Kidney epithelial cell (primary cell): ENCODE measurements around the gene ANXA8. TPM values are rescaled to one million over a fixed set of nuclear protein-coding genes. Genes with fewer than 3 reads are reported as not detected.

Experiments used
- DNase-seq: peaks from one replicate; pipeline ENCODE4 v3.0.0-alpha.2; 2010; ENCODE audit warnings: low read depth
- H3K27me3 ChIP-seq: 2 replicates; pipeline ENCODE4 v1.6.0; 2011; ENCODE audit warnings: low read length; ENCODE audit not compliant: control insufficient read depth, insufficient read depth
- H3K36me3 ChIP-seq: 2 replicates; pipeline ENCODE4 v1.5.1; 2011; ENCODE audit warnings: low read length; ENCODE audit not compliant: control insufficient read depth, insufficient read depth
- H3K4me3 ChIP-seq: 2 replicates; pipeline ENCODE4 v1.5.1; 2011; ENCODE audit warnings: low read depth, mild to moderate bottlenecking, control low read depth, low read length
- total RNA-seq: library from RNA; depleted of rRNA; stranded (reverse); fragments of >200 nt; gene quantifications from 2 replicates; pipeline ENCODE4 v1.2.3, GENCODE V29; 2015
- TF ChIP-seq, protein P1 (sequence below): IDR thresholded peaks from 2 replicates; pipeline ENCODE4 v1.5.1; 2011; ENCODE audit warnings: mild to moderate bottlenecking, moderate library complexity, low read length, control low read depth, inconsistent platforms; ENCODE audit not compliant: insufficient read depth, poor library complexity, severe bottlenecking

Gene ANXA8
- total RNA-seq, 1 donor from 2014 or later = 4.6 TPM

- DNase-seq = no peak
- Histone ChIP-seq H3K36me3 (no peaks in the 10 kb centered on the region), H3K27me3 (no peaks in the 10 kb centered on the region), H3K4me3 (no peak overlapping the region)
- TF ChIP-seq, protein P1, sequence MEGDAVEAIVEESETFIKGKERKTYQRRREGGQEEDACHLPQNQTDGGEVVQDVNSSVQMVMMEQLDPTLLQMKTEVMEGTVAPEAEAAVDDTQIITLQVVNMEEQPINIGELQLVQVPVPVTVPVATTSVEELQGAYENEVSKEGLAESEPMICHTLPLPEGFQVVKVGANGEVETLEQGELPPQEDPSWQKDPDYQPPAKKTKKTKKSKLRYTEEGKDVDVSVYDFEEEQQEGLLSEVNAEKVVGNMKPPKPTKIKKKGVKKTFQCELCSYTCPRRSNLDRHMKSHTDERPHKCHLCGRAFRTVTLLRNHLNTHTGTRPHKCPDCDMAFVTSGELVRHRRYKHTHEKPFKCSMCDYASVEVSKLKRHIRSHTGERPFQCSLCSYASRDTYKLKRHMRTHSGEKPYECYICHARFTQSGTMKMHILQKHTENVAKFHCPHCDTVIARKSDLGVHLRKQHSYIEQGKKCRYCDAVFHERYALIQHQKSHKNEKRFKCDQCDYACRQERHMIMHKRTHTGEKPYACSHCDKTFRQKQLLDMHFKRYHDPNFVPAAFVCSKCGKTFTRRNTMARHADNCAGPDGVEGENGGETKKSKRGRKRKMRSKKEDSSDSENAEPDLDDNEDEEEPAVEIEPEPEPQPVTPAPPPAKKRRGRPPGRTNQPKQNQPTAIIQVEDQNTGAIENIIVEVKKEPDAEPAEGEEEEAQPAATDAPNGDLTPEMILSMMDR = no peak
These were observed 60.4 kb downstream of the ANXA8 start for GRCh38 chr10:47423476-47423875.

DNA sequence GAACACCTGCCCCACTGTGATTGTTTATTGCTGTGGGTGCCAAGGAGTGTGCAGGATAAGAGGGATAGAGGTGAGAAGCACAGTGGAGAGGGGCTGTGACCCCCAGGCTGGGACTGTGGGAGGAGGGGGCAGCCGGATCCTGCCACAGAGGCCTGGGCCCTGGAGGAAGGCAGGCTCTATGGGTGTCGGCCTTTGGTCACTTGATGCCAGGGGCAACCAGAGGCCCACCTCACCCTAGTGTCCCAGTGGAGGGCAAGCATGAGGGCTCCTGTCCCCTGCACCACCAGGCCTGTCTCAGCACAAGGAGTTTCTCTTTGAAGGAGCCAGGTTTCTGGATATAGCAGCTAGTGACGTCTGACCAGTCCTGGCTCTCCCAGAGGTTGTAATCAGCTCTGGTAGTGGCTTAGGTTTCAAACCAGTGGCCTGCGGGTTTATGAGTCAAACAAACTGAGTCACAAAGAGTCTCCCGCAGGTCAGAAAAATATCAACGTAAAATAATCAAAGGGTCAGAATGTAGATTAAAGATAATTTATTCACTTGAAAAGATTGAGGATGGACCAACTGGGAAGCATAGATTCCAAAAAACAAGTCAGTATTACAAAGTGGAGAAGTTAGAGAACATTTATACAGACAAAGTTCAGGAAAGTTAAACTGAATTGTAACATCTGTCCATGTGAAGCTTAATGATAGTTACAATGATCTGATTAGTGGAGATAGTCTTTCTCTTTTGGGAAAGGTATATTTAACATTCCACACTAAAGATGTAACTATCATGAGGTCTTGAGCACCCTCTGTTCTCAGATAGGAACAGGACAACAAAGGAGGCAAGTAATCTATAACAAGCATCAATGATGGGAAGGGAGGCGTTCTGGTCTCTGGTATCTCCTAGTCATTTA lies 62.6 kb downstream of the ANXA8 start:
- TF ChIP-seq, protein P1 = no peak
- Histone ChIP-seq H3K4me3 (no peak overlapping the region), H3K36me3 (no peaks in the 10 kb centered on the region), H3K27me3 (no peaks in the 10 kb centered on the region)
- DNase-seq = no peak

DNA sequence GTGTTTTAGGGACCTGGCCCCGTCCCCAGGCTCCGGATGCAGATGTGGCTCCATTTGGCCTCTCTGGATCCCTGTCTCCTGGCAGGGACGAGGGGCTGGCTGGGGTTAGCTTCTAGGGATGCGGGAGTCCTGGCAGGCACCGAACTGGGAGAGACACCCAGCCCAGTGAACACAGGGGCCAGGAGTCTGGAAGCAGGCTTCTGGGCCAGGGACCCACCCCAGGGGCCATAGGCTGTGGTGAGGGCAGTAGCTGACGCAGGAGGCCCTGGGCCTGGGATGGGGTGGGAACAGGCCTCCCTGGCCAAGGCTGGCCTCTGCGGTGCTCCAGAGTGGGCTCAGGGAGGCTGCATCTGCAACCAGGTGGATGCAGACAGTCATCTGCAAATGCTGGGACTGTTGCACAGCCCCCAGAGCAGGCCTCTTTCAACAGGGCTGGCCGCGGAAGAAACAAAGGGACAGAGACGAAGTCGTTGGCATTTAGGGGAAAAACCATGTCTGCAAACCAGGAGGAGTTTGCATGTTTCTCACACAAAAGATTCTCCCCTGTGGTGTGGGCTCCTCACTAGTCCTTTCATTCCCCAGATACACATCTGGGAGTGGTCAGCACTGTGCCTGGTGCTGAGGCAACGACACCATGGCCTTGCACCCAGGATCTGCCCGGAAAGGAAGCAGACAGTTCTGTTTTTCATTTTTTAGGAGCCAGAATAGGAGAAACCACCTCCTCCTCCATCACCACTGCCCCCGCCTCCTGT lies 63.4 kb downstream of the ANXA8 start:
- DNase-seq = no peak
- no peaks in the 10 kb centered on the region for H3K36me3 ChIP-seq
- no peaks in the 10 kb centered on the region for H3K27me3 ChIP-seq
- TF ChIP-seq, protein P1 = no peak
- H3K4me3 ChIP-seq = no peak overlapping the region

DNA sequence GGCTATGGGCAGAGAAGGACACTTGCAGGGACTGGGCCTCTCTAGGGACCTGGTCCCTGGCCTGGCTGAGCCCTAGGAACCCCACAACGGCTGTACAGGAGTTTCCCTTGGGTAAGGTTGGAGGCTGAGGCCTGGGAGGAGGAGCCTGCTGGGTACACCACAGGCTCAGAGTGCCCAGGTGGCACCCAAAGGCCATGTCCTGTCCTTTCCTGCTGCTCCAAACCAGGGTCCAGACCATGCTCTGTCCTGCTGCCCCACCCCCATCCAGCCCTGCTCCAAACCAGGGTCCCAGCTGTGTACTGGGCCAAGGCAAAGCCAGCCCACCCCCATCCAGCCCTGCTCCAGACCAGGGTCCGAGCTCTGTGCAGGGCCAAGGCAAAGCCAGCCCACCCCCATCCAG lies 64.5 kb downstream of the ANXA8 start:
- Histone ChIP-seq H3K36me3 (no peaks in the 10 kb centered on the region), H3K27me3 (no peaks in the 10 kb centered on the region), H3K4me3 (no peak overlapping the region)
- TF ChIP-seq, protein P1 = no peak
- no peak for DNase-seq

DNA sequence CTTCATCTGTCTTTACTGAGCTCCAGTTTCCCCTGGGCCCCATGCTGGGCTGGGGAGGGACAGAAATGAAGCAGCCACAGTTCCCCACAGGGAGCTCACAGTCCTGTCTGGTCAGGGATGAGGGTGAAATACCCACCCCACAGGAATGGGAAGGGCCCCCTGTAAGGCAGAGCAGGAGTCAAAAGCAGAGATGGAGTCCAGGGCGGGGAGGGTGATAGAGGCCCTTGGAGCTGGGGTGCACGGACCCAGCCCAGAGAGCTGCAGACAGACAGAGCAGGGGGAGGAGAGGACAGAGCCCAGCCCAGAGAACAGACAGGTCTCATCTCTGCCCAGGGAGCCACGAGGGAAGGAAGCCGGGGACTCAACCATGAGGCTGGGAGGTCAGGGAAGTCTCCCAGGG lies 64.9 kb downstream of the ANXA8 start:
- DNase-seq = no peak
- Histone ChIP-seq H3K27me3 (no peaks in the 10 kb centered on the region), H3K4me3 (no peak overlapping the region), H3K36me3 (no peaks in the 10 kb centered on the region)
- TF ChIP-seq, protein P1 = no peak
